Upper lobe of left lung (tissue), 6 donors: ENCODE measurements around the gene SEMA4C. TPM values are rescaled to one million over a fixed set of nuclear protein-coding genes. Genes with fewer than 3 reads are reported as not detected.

Experiments
- ATAC-seq, 2 donors: fragments of 200-7000 bp; cut with Tn5 transposase; one replicate each; pipeline ENCODE4 v1.9.1; 2022; ENCODE audit warnings: mild to moderate bottlenecking in 2 of 2, moderate library complexity in 2 of 2; ENCODE audit not compliant: low FRiP score in 2 of 2
- DNase-seq, 2 donors: peaks; one replicate each; pipeline ENCODE4 v3.0.0-alpha.2; 2019 to 2020
- H3K27ac ChIP-seq, 4 donors: fragments of 200-600 bp; sonication (generic); one replicate each; pipeline ENCODE4 v1.5.1; 2016 to 2019
- H3K27me3 ChIP-seq, 4 donors: fragments of 200-600 bp; sonication (generic); one replicate each; pipeline ENCODE4 v1.5.1; 2017 to 2019
- H3K36me3 ChIP-seq, 4 donors: fragments of 200-600 bp; sonication (generic); one replicate each; pipeline ENCODE4 v1.5.1; 2016 to 2019
- H3K4me1 ChIP-seq, 4 donors: fragments of 200-600 bp; sonication (generic); one replicate each; pipeline ENCODE4 v1.5.1; 2018 to 2019
- H3K4me3 ChIP-seq, 4 donors: fragments of 200-600 bp; sonication (generic); one replicate each; pipeline ENCODE4 v1.5.1; 2017 to 2019; ENCODE audit warnings: mild to moderate bottlenecking in 2 of 4, moderate library complexity in 1 of 4
- H3K9me3 ChIP-seq, 4 donors: fragments of 200-600 bp; sonication (generic); one replicate each; pipeline ENCODE4 v1.5.1; 2018 to 2019
- CTCF ChIP-seq, 6 experiments: fragments of 450-650 bp in 4 of 6; fragments of 200-600 bp in 2 of 6; sonication (generic) in 2 of 6; IDR thresholded peaks; one replicate each; pipeline ENCODE4 v1.5.1; 2016 to 2019; ENCODE audit warnings: antibody characterized with exemption in 6 of 6
- EP300 ChIP-seq, 4 donors: sonication (generic); formaldehyde crosslinking; IDR thresholded peaks; one replicate each; pipeline ENCODE4 v1.5.1; 2017; ENCODE audit warnings: antibody characterized with exemption in 4 of 4, control low read depth in 2 of 4
- POLR2A ChIP-seq, 4 donors: fragments of 450-650 bp; IDR thresholded peaks; one replicate each; pipeline ENCODE4 v1.5.1; 2016 to 2017; ENCODE audit warnings: antibody characterized with exemption in 4 of 4, mild to moderate bottlenecking in 2 of 4
- POLR2AphosphoS5 ChIP-seq, 2 donors: sonication (generic); formaldehyde crosslinking; IDR thresholded peaks; one replicate each; pipeline ENCODE4 v1.5.1; 2017; ENCODE audit warnings: antibody characterized with exemption in 2 of 2
- WGBS, 2 donors: methylation state at CpG; one replicate each; pipeline ENCODE4 v1.1.5; 2017 to 2018; 5-methylcytosine and 5-hydroxymethylcytosine counted together
- total RNA-seq, 6 donors: library from RNA; depleted of rRNA in 4 of 6; stranded (reverse); fragments of >200 nt in 4 of 6; gene quantifications; one replicate each; pipeline versions ENCODE4 v1.1.0 to v1.2.1, GENCODE V29; 2016 to 2021
- donor health status: DM: no; HTN: no; CAD: no; lungs with moderate emphysema.
- donor health status: DM: no; HTN: yes; CAD: no; lungs with severe emphysema.

SEMA4C gene
- total RNA-seq, 6 donors from 2014 or later, result 14.0 to 43.6 (median 24.2) TPM

GRCh38 chr2:96903815-96904214, 33.9 kb upstream of the SEMA4C start:
- DNase-seq, result no peak
- H3K27me3 ChIP-seq, result no peaks in the 10 kb centered on the region
- H3K9me3 ChIP-seq, result no peaks in the 10 kb centered on the region
- no peak for ATAC-seq
- peaks cover 0 to 25% (median 16%) of the 10 kb centered on the region in 4 donors for H3K4me1 ChIP-seq
- no peak for TF ChIP-seq POLR2A (IDR thresholded peaks at IDR 0.05)
- TF ChIP-seq CTCF (IDR thresholded peaks at IDR 0.05), result no peak
- no peak for TF ChIP-seq EP300 (IDR thresholded peaks at IDR 0.05)
- TF ChIP-seq POLR2AphosphoS5 (IDR thresholded peaks at IDR 0.05), result no peak
- WGBS, 2 donors, result 64 to 65% methylated on average over 7 of the region's 7 CpGs
- no peak overlapping the region for H3K27ac ChIP-seq
- H3K4me3 ChIP-seq, result no peak overlapping the region
- no peaks in the 10 kb centered on the region for H3K36me3 ChIP-seq

GRCh38 chr2:96903318-96903717, 33.4 kb upstream of the SEMA4C start:
- Histone ChIP-seq H3K36me3 (no peaks in the 10 kb centered on the region), H3K9me3 (no peaks in the 10 kb centered on the region), H3K4me1 (peaks cover 0 to 30% (median 17%) of the 10 kb centered on the region in 4 donors), H3K4me3 (no peak overlapping the region), H3K27ac (no peak overlapping the region), H3K27me3 (no peaks in the 10 kb centered on the region)
- no peak for ATAC-seq
- 86 to 94% methylated on average over 7 of the region's 7 CpGs for WGBS, 2 donors
- TF ChIP-seq POLR2AphosphoS5 (IDR thresholded peaks at IDR 0.05) (no peak), POLR2A (IDR thresholded peaks at IDR 0.05) (no peak)
- DNase-seq, result no peak

- H3K4me1 ChIP-seq, result peaks cover 0 to 38% (median 16%) of the 10 kb centered on the region in 4 donors
- TF ChIP-seq CTCF (IDR thresholded peaks at IDR 0.05) (no peak), EP300 (IDR thresholded peaks at IDR 0.05) (no peak), POLR2AphosphoS5 (IDR thresholded peaks at IDR 0.05) (no peak), POLR2A (IDR thresholded peaks at IDR 0.05) (no peak)
- H3K4me3 ChIP-seq, result no peak overlapping the region
- no peaks in the 10 kb centered on the region for H3K27me3 ChIP-seq
- no peak overlapping the region for H3K27ac ChIP-seq
- H3K9me3 ChIP-seq, result no peaks in the 10 kb centered on the region
- DNase-seq (peak in 1 of 2 donors; percentile 53), ATAC-seq (no peak)
- 88 to 89% methylated on average over 10 of the region's 10 CpGs for WGBS, 2 donors
- H3K36me3 ChIP-seq, result no peaks in the 10 kb centered on the region
These were observed 30.4 kb upstream of the SEMA4C start for GRCh38 chr2:96900237-96900636.

- H3K36me3 ChIP-seq, result no peaks in the 10 kb centered on the region
- TF ChIP-seq POLR2AphosphoS5 (IDR thresholded peaks at IDR 0.05) (no peak), CTCF (IDR thresholded peaks at IDR 0.05) (no peak), EP300 (IDR thresholded peaks at IDR 0.05) (no peak), POLR2A (IDR thresholded peaks at IDR 0.05) (no peak)
- H3K27ac ChIP-seq, result no peak overlapping the region
- ATAC-seq (no peak), DNase-seq (no peak)
- peaks cover 0 to 39% (median 17%) of the 10 kb centered on the region in 4 donors for H3K4me1 ChIP-seq
- WGBS, 2 donors, result 82 to 93% methylated on average over 4 of the region's 4 CpGs
- no peak overlapping the region for H3K4me3 ChIP-seq
- no peaks in the 10 kb centered on the region for H3K9me3 ChIP-seq
- H3K27me3 ChIP-seq, result no peaks in the 10 kb centered on the region
These were observed 29.5 kb upstream of the SEMA4C start for GRCh38 chr2:96899413-96899741.

- Histone ChIP-seq H3K27ac (no peak overlapping the region), H3K9me3 (no peaks in the 10 kb centered on the region), H3K4me1 (peaks cover 0 to 38% (median 17%) of the 10 kb centered on the region in 4 donors), H3K27me3 (no peaks in the 10 kb centered on the region), H3K36me3 (no peaks in the 10 kb centered on the region), H3K4me3 (no peak overlapping the region)
- 85 to 88% methylated on average over 11 of the region's 11 CpGs for WGBS, 2 donors
- DNase-seq (no peak), ATAC-seq (no peak)
- TF ChIP-seq POLR2A (IDR thresholded peaks at IDR 0.05) (no peak), EP300 (IDR thresholded peaks at IDR 0.05) (no peak), POLR2AphosphoS5 (IDR thresholded peaks at IDR 0.05) (no peak), CTCF (IDR thresholded peaks at IDR 0.05) (no peak)
These were observed 28.9 kb upstream of the SEMA4C start for GRCh38 chr2:96898641-96899412.
